Sigmoid colon (tissue), 7 donors: ENCODE results near the gene ISYNA1. TPM values are rescaled to one million over a fixed set of nuclear protein-coding genes. Genes with fewer than 3 reads are reported as not detected.

Source experiments
- DNase-seq: peaks from one replicate; pipeline ENCODE4 v3.0.0-alpha.2; 2019
- H3K27ac ChIP-seq, 4 donors: fragments of 200-600 bp; sonication (generic); one replicate each; pipeline ENCODE4 v1.5.1; 2016 to 2019; ENCODE audit warnings: mild to moderate bottlenecking in 1 of 4
- H3K27me3 ChIP-seq, 3 donors: fragments of 200-600 bp; sonication (generic); one replicate each; pipeline ENCODE4 v1.5.1; 2019; ENCODE audit warnings: mild to moderate bottlenecking in 1 of 3
- H3K36me3 ChIP-seq, 4 donors: fragments of 200-600 bp; sonication (generic); one replicate each; pipeline ENCODE4 v1.5.1; 2016 to 2019
- H3K4me1 ChIP-seq, 4 donors: fragments of 200-600 bp; sonication (generic); one replicate each; pipeline ENCODE4 v1.5.1; 2017 to 2019
- H3K4me3 ChIP-seq, 4 donors: fragments of 200-600 bp; sonication (generic); one replicate each; pipeline ENCODE4 v1.5.1; 2017 to 2019; ENCODE audit warnings: mild to moderate bottlenecking in 2 of 4, moderate library complexity in 1 of 4
- H3K9me3 ChIP-seq, 4 donors: fragments of 200-600 bp in 3 of 4; sonication (generic) in 3 of 4; one replicate each; pipeline versions ENCODE4 v1.5.1 to v1.6.1; 2013 to 2019
- EP300 ChIP-seq, 4 donors: sonication (generic); formaldehyde crosslinking; IDR thresholded peaks; one replicate each; pipeline ENCODE4 v1.6.1; 2017; ENCODE audit warnings: antibody characterized with exemption in 4 of 4
- POLR2A ChIP-seq, 2 donors: fragments of 450-650 bp; IDR thresholded peaks; one replicate each; pipeline ENCODE4 v1.6.1; 2016; ENCODE audit warnings: antibody characterized with exemption in 2 of 2, mild to moderate bottlenecking in 2 of 2, moderate library complexity in 2 of 2
- POLR2AphosphoS5 ChIP-seq, 4 donors: sonication (generic); formaldehyde crosslinking; IDR thresholded peaks; one replicate each; pipeline ENCODE4 v1.6.1; 2017; ENCODE audit warnings: antibody characterized with exemption in 4 of 4
- WGBS, 2 donors: extraction: QIAGEN DNeasy Blood & Tissue Kit; methylation state at CpG; one replicate each; pipeline ENCODE4 v1.1.7; 2013; 5-methylcytosine and 5-hydroxymethylcytosine counted together
- intact Hi-C: fragments of 100-400 bp; cut with DNase I; formaldehyde crosslinking; loops from one replicate; pipeline ENCODE4 v1.15.1; 2023
- polyA plus RNA-seq, 3 donors: library from polyadenylated mRNA; stranded (reverse); fragments of 200-250 nt; gene quantifications; one replicate each; pipeline ENCODE4 v1.2.3, GENCODE V29; 2013
- total RNA-seq, 4 donors: library from RNA; depleted of rRNA; stranded (reverse); fragments of >200 nt; gene quantifications; one replicate each; pipeline ENCODE4 v1.1.0, GENCODE V29; 2016
- TF ChIP-seq, protein P1 (sequence below), 4 experiments: fragments of 450-650 bp in 3 of 4; fragments of 200-600 bp in 1 of 4; IDR thresholded peaks; one replicate each; pipeline ENCODE4 v1.5.1; 2016 to 2019; ENCODE audit warnings: antibody characterized with exemption in 4 of 4, mild to moderate bottlenecking in 3 of 4, moderate library complexity in 2 of 4
- donor health status: healthy with polysubstance abuse.
- donor health status: Bipolar disorder and iron deficiency.
- donor health status: healthy.

The ISYNA1 gene
- total and polyA plus RNA-seq, 7 donors = 3.7 to 18.7 (median 10.2) TPM

DNA sequence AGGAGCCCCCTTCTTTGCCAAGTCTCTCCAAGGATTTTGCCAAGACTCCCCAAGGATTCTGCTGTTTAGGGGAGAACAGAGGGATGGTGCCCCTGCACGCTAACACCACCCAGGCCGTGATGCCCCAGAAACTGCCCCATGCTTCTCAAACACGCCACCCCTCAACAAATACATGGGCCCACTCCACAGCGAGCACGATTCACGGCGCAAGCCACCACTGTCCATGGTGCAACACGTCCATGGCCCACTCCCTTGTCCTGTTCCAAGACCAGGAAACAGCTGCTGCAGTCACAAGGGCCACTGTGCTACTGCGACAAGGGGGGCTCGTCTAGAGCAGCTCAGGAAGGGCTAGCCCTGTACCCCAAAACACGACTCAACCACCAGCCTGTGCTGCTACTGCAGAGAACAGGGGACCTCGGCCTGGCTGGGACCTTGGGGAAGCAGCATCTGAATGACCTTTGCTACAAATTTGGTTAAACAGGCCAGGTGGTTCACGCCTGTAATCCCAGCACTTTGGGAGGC, 36.5 kb upstream of the ISYNA1 start:
- no peak overlapping the region for H3K4me3 ChIP-seq
- H3K27me3 ChIP-seq = no peaks in the 10 kb centered on the region
- no peak for DNase-seq
- intact Hi-C loops = no loop called here
- H3K36me3 ChIP-seq = peaks cover 0 to 30% (median 4%) of the 10 kb centered on the region in 4 donors
- 84 to 90% methylated on average over 13 of the region's 13 CpGs for WGBS, 2 donors
- peaks cover 0 to 61% (median 57%) of the 10 kb centered on the region in 4 donors for H3K4me1 ChIP-seq
- no peak for TF ChIP-seq EP300 (IDR thresholded peaks at IDR 0.05)
- TF ChIP-seq, protein P1, sequence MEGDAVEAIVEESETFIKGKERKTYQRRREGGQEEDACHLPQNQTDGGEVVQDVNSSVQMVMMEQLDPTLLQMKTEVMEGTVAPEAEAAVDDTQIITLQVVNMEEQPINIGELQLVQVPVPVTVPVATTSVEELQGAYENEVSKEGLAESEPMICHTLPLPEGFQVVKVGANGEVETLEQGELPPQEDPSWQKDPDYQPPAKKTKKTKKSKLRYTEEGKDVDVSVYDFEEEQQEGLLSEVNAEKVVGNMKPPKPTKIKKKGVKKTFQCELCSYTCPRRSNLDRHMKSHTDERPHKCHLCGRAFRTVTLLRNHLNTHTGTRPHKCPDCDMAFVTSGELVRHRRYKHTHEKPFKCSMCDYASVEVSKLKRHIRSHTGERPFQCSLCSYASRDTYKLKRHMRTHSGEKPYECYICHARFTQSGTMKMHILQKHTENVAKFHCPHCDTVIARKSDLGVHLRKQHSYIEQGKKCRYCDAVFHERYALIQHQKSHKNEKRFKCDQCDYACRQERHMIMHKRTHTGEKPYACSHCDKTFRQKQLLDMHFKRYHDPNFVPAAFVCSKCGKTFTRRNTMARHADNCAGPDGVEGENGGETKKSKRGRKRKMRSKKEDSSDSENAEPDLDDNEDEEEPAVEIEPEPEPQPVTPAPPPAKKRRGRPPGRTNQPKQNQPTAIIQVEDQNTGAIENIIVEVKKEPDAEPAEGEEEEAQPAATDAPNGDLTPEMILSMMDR (IDR thresholded peaks at IDR 0.05) = no peak
- TF ChIP-seq POLR2AphosphoS5 (IDR thresholded peaks at IDR 0.05) = no peak
- TF ChIP-seq POLR2A (IDR thresholded peaks at IDR 0.05) = no peak
- H3K9me3 ChIP-seq = no peaks in the 10 kb centered on the region
- H3K27ac ChIP-seq = peak overlapping the region in 1 of 4 donors; percentile 52

DNA sequence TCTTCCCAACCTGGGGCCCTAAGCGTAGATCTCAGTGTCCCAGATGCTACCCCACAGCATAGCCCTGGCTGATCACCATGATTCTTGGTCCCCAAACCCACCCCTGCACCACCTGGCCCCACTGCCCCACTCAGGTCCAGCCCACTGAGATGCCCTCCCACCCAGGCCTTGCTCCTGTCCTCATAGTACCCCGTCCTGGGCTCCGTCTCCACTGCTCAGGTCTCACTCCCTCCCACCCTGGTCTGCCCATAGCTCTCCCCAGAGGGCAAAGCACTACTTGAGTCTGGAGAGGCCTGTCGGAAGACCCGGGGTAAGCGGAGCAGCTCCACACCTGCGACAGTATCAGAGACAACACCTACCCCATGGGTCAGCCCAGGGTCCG, 35.8 kb upstream of the ISYNA1 start:
- no peaks in the 10 kb centered on the region for H3K9me3 ChIP-seq
- H3K4me1 ChIP-seq = peaks cover 0 to 57% (median 53%) of the 10 kb centered on the region in 4 donors
- intact Hi-C loops = no loop called here
- H3K27me3 ChIP-seq = no peaks in the 10 kb centered on the region
- peaks cover 0 to 30% (median 4%) of the 10 kb centered on the region in 4 donors for H3K36me3 ChIP-seq
- H3K27ac ChIP-seq = peak overlapping the region in 1 of 4 donors; percentile 52
- 92 to 93% methylated on average over 8 of the region's 8 CpGs for WGBS, 2 donors
- TF ChIP-seq EP300 (IDR thresholded peaks at IDR 0.05) (no peak), POLR2AphosphoS5 (IDR thresholded peaks at IDR 0.05) (no peak), POLR2A (IDR thresholded peaks at IDR 0.05) (no peak)
- TF ChIP-seq, protein P1 (IDR thresholded peaks at IDR 0.05) = no peak
- no peak for DNase-seq
- H3K4me3 ChIP-seq = no peak overlapping the region

DNA sequence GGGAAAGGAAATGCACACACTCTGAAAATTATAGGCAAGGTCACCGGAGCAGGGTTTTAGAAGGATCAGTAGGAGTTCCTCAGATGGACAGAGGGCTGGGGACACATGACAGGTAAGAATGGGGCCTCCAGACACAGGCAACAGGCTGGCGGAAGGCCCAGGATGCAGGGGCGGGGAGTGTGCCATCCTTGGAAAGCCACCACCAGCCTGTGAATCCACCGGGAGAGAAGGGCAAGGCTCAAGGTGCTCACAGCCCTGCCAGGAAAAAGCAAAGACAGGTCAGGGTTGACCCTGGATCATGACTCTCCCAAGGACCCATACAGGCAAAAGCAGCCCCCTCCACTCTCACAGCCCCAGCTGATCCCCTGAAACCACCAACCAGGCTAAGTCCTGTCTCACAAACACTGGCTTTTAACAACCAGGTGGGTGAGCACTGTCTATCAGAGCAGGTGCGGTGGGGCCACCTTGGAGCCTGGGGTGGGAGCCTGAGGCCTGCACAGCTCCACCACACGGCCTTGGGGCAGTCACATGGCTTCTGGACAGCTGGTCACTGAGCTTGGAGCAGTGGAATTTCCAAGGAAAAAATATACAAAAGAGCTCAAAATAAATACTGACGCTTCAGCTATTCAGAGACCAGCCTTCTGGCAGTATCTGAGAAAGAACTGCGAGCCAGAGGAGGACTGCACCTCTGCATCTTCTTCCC, 35.2 kb upstream of the ISYNA1 start:
- H3K4me3 ChIP-seq = no peak overlapping the region
- no peaks in the 10 kb centered on the region for H3K9me3 ChIP-seq
- no peak for TF ChIP-seq POLR2A (IDR thresholded peaks at IDR 0.05)
- TF ChIP-seq POLR2AphosphoS5 (IDR thresholded peaks at IDR 0.05) = no peak
- peaks cover 0 to 52% (median 49%) of the 10 kb centered on the region in 4 donors for H3K4me1 ChIP-seq
- H3K36me3 ChIP-seq = peaks cover 0 to 30% (median 4%) of the 10 kb centered on the region in 4 donors
- H3K27me3 ChIP-seq = no peaks in the 10 kb centered on the region
- intact Hi-C loops = no loop called here
- H3K27ac ChIP-seq = peak overlapping the region in 3 of 4 donors; percentile 27 to 52 (median 33)
- DNase-seq = no peak
- 73 to 79% methylated on average over 8 of the region's 8 CpGs for WGBS, 2 donors

DNA sequence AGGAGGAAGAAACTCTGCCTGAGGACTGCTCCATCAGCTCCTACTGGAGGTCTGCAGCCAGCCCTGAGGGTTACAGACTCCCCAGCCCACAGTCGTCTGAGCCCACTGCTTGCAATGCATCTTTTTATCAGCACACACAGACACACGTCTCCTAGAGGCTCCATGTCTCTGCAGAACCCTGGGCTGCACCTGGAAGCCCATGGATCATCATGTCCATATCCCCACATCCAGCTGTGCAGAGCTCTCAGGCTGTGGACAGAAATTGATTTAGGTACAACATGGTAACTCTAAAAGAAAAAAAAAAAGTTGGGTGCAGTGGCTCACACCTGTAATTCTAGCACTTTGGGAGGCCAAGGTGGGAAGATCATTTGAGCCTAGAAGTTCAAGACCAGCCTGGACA, 32.9 kb upstream of the ISYNA1 start:
- Histone ChIP-seq H3K36me3 (peaks cover 0 to 30% (median 4%) of the 10 kb centered on the region in 4 donors), H3K4me1 (peaks cover 0 to 54% (median 52%) of the 10 kb centered on the region in 4 donors), H3K9me3 (no peaks in the 10 kb centered on the region), H3K27me3 (no peaks in the 10 kb centered on the region), H3K27ac (no peak overlapping the region), H3K4me3 (no peak overlapping the region)
- intact Hi-C loops = no loop called here
- no peak for DNase-seq
- 69 to 85% methylated on average over 2 of the region's 2 CpGs for WGBS, 2 donors
- TF ChIP-seq POLR2AphosphoS5 (IDR thresholded peaks at IDR 0.05) (no peak), EP300 (IDR thresholded peaks at IDR 0.05) (no peak), POLR2A (IDR thresholded peaks at IDR 0.05) (no peak)
- TF ChIP-seq, protein P1 (IDR thresholded peaks at IDR 0.05) = no peak

DNA sequence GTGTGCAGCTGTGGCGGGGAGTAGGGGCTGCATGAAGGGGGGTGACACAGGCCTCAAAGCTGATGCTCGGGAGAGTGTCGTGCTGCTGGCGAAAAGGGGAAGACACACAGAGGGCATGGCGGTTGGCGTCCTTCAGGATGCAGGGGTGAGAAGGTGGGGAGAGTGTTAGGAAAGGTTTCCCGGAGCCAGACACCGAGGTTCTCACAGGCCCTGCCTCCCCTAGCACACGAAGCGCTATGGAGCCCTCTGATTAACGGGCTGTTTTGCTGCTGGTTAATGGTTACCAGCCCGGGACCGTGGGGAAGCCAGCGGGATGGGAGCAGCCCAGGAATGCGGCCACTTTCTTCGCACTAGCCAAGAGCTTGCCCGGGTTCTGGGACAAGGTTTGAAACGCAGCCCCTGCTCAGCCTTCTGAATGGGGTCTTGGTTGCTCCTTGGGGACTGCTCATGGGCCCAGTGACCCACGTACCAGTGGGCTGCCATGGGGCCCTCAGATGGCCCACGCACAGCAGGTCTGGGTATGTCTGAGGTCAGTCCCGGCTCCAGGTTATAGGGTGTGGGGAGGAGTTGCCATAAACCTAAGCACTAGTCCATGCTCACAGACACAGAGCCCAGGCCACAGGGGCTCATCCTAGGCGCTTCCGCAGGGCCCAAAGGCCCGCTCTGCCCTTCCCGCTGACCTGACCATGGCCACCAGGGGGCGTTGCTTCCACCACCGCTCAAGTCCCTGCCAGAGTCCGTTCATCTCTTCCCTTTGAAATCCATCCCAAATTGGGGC, 31.3 kb upstream of the ISYNA1 start:
- peaks cover 0 to 58% (median 56%) of the 10 kb centered on the region in 4 donors for H3K4me1 ChIP-seq
- peak; percentile 84 for DNase-seq
- no peaks in the 10 kb centered on the region for H3K9me3 ChIP-seq
- 61 to 68% methylated on average over 28 of the region's 28 CpGs for WGBS, 2 donors
- H3K36me3 ChIP-seq = peaks cover 0 to 30% (median 4%) of the 10 kb centered on the region in 4 donors
- TF ChIP-seq POLR2AphosphoS5 (IDR thresholded peaks at IDR 0.05) (no peak), EP300 (IDR thresholded peaks at IDR 0.05) (no peak)
- TF ChIP-seq, protein P1 (IDR thresholded peaks at IDR 0.05) = peak; percentile 40 to 66 (median 60)
- H3K27me3 ChIP-seq = no peaks in the 10 kb centered on the region
- H3K27ac ChIP-seq = peak overlapping the region in 1 of 4 donors; percentile 25
- no peak overlapping the region for H3K4me3 ChIP-seq
- intact Hi-C loops = loop anchor here (10.0 kb wide), 1 partner anchor 186 kb away; no protein-coding TSS in a partner anchor
